ENCODE data around the gene MBP.

DNA sequence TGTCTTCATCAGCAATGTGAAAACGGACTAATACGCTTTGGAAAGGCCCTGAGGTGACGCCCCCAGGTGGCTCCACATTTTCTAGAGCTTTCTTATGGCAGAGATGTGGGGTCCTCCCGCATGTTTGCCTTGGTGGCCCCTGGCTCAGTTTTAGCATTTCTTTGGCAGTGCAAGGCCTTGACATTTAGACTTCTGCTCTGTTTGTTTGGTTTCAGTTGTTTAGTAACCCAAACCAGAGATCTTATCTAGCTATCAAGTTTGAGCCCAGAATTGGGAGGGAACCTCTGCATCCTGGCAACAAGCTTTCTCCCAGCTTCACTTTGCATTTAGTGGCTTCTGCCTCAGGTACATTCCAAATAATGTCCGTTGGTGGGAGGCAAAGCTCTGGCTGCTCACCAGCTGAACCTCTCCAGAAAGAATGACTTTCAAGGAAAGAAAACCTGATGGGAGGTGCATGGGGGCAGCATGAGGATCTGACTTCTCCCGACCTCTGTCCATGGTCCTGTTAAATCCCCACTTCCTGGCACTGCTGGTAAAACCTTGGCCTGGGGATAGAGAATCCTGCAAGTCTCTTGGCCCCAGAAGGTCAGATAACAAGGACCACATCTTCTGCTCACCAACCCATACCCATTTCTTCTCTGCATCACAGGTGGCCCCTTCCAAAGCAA is 12.0 kb upstream of the MBP start:
- TF ChIP-seq ZNF274 (IDR thresholded peaks at IDR 0.05; ENCODE audit: insufficient read depth, insufficient read length) (no peak), GABPA (IDR thresholded peaks at IDR 0.05; ENCODE audit: low read depth) (no peak), RAD21 (IDR thresholded peaks at IDR 0.05; ENCODE audit: insufficient read depth, low read depth, low read length) (no peak), POLR2A (IDR thresholded peaks at IDR 0.05; ENCODE audit: low read depth, low read length) (no peak), SMAD5 (IDR thresholded peaks at IDR 0.05; ENCODE audit: low read depth) (no peak), KDM1A (IDR thresholded peaks at IDR 0.05; ENCODE audit: borderline replicate concordance) (no peak), EZH2 (IDR thresholded peaks at IDR 0.05; ENCODE audit: borderline replicate concordance, control insufficient read depth, low read depth, low read length) (no peak)
- TF ChIP-seq, protein P1, sequence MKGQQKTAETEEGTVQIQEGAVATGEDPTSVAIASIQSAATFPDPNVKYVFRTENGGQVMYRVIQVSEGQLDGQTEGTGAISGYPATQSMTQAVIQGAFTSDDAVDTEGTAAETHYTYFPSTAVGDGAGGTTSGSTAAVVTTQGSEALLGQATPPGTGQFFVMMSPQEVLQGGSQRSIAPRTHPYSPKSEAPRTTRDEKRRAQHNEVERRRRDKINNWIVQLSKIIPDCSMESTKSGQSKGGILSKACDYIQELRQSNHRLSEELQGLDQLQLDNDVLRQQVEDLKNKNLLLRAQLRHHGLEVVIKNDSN (IDR thresholded peaks at IDR 0.05; ENCODE audit: borderline replicate concordance, extremely low read length, insufficient read depth, low read depth, low read length): no peak
- TF ChIP-seq, protein P2, sequence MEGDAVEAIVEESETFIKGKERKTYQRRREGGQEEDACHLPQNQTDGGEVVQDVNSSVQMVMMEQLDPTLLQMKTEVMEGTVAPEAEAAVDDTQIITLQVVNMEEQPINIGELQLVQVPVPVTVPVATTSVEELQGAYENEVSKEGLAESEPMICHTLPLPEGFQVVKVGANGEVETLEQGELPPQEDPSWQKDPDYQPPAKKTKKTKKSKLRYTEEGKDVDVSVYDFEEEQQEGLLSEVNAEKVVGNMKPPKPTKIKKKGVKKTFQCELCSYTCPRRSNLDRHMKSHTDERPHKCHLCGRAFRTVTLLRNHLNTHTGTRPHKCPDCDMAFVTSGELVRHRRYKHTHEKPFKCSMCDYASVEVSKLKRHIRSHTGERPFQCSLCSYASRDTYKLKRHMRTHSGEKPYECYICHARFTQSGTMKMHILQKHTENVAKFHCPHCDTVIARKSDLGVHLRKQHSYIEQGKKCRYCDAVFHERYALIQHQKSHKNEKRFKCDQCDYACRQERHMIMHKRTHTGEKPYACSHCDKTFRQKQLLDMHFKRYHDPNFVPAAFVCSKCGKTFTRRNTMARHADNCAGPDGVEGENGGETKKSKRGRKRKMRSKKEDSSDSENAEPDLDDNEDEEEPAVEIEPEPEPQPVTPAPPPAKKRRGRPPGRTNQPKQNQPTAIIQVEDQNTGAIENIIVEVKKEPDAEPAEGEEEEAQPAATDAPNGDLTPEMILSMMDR (IDR thresholded peaks at IDR 0.05 in 2 of 3, conservative IDR thresholded peaks at IDR 0.05 in 1 of 3; ENCODE audit: control insufficient read depth in 2 of 3, extremely low read depth in 1 of 3, insufficient read depth in 1 of 3, low read depth in 3 of 3, low read length in 3 of 3): no peak

Measured in GM12878 (cell line).